ENCODE data around the gene SPHK2.
"Not testable (repeated sequence)": the region's sequence is repeated elsewhere in the genome, so short reads cannot be mapped to it uniquely, and the experiment has no call there.

The SPHK2 gene

DNA sequence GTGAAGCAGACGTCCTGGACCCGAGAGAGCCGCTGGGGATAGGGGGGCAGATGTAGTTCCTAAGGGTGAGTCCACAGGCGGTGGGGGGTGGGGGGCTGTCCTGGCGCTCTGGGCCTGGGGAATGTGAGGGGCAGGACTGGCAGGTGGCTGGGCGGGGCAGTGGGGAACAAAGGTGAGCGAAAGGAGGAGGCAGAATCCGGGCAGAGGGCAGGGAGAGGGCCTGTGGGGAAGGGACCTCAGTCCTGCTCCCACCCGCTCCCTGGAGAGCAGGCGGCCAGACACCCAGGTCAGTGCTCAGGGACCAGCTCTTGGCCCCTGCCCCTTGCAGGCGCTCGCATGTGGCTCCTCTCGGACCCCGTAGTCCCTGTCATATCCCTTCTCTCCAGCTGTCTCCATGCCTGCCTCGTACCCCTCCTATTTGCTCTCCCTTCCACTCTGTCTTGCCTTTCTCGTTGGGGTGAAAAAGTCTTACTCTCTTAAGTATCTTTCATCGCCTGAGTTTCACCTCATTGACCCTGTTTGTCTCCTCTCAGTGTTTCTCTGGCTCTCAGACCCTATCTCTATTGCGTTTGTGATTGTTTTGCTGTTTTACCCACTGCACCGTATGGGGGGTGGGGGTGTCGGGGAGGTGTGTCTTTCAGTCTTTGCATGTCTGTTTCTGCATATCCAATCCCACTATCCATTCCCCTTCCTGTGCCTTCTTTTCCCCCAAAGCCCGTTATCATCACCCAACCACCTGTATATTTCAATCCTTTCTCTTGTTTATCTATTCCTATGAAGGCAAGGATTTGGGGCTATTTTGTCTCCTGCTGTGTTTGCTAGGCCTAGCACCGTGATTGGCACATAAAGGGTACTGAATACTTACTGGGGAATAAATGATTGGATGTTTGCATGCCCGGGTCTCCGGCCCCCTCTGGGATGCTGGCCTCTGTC lies 5.8 kb downstream of the SPHK2 start:
- DNase-seq (ENCODE audit: low read depth in 2 of 2), result no peak

DNA sequence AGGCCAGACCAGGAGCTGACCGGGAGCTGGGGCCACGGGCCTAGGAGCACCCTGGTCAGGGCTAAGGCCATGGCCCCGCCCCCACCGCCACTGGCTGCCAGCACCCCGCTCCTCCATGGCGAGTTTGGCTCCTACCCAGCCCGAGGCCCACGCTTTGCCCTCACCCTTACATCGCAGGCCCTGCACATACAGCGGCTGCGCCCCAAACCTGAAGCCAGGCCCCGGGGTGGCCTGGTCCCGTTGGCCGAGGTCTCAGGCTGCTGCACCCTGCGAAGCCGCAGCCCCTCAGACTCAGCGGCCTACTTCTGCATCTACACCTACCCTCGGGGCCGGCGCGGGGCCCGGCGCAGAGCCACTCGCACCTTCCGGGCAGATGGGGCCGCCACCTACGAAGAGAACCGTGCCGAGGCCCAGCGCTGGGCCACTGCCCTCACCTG lies 6.6 kb downstream of the SPHK2 start:
- no peak for DNase-seq (ENCODE audit: low read depth in 2 of 2)

GRCh38 chr19:48627201-48627864 lies 8.0 kb downstream of the SPHK2 start:
- DNase-seq (ENCODE audit: low read depth in 2 of 2), result no peak

GRCh38 chr19:48627865-48628314 lies 8.6 kb downstream of the SPHK2 start:
- DNase-seq (ENCODE audit: low read depth in 2 of 2), result no peak

DNA sequence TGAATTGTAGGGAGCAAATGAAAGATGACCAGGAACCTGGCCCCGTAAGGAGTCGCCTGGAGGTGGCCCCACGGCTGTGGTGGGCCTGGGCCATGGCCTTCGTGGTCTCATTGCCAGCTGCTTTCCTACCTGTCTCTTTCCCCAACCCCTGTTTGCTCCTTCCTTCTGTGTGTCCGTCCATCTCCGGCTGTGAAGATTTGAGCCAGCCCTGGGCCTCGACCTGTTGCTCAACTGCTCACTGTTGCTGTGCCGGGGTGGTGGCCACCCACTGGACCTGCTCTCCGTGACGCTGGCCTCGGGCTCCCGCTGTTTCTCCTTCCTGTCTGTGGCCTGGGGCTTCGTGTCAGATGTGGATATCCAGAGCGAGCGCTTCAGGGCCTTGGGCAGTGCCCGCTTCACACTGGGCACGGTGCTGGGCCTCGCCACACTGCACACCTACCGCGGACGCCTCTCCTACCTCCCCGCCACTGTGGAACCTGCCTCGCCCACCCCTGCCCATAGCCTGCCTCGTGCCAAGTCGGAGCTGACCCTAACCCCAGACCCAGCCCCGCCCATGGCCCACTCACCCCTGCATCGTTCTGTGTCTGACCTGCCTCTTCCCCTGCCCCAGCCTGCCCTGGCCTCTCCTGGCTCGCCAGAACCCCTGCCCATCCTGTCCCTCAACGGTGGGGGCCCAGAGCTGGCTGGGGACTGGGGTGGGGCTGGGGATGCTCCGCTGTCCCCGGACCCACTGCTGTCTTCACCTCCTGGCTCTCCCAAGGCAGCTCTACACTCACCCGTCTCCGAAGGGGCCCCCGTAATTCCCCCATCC lies 9.4 kb downstream of the SPHK2 start:
- no peak for DNase-seq (ENCODE audit: low read depth in 2 of 2)

- DNase-seq (ENCODE audit: low read depth in 2 of 2), result no peak
These were observed 9.9 kb downstream of the SPHK2 start for GRCh38 chr19:48629297-48629598.

DNA sequence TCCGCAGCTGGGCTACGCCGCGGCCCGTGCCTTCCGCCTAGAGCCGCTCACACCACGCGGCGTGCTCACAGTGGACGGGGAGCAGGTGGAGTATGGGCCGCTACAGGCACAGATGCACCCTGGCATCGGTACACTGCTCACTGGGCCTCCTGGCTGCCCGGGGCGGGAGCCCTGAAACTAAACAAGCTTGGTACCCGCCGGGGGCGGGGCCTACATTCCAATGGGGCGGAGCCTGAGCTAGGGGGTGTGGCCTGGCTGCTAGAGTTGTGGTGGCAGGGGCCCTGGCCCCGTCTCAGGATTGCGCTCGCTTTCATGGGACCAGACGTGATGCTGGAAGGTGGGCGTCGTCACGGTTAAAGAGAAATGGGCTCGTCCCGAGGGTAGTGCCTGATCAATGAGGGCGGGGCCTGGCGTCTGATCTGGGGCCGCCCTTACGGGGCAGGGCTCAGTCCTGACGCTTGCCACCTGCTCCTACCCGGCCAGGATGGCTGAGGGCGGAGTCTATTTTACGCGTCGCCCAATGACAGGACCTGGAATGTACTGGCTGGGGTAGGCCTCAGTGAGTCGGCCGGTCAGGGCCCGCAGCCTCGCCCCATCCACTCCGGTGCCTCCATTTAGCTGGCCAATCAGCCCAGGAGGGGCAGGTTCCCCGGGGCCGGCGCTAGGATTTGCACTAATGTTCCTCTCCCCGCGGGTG lies 10.4 kb downstream of the SPHK2 start:
- no peak for DNase-seq (ENCODE audit: low read depth in 2 of 2)

- no peak for DNase-seq (ENCODE audit: low read depth in 2 of 2)
These were observed 11.2 kb downstream of the SPHK2 start for GRCh38 chr19:48630296-48631063.

GRCh38 chr19:48631225-48631624 lies 11.9 kb downstream of the SPHK2 start:
- no peak for DNase-seq (ENCODE audit: low read depth in 2 of 2)

DNA sequence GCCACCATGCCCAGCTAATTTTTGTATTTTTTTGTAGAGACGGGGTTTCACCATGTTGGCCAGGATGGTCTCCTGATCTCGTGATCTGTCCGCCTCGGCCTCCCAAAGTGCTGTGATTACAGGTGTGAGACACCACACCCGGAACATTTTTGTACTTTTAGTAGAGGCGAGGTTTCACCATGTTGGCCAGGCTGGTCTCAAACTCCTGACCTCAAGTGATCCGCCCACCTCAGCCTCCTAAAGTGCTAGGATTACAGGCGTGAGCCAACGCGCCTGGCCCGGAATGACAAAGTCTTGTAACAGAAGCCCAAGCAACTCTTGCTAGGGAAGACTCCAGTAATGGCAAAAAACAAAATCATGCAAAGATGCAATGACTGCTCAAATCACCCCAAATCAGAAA lies 13.0 kb downstream of the SPHK2 start:
- not testable (repeated sequence) for DNase-seq (ENCODE audit: low read depth in 2 of 2)

- no peak for DNase-seq (ENCODE audit: low read depth in 2 of 2)
These were observed 13.4 kb downstream of the SPHK2 start for GRCh38 chr19:48632692-48633147.

DNA sequence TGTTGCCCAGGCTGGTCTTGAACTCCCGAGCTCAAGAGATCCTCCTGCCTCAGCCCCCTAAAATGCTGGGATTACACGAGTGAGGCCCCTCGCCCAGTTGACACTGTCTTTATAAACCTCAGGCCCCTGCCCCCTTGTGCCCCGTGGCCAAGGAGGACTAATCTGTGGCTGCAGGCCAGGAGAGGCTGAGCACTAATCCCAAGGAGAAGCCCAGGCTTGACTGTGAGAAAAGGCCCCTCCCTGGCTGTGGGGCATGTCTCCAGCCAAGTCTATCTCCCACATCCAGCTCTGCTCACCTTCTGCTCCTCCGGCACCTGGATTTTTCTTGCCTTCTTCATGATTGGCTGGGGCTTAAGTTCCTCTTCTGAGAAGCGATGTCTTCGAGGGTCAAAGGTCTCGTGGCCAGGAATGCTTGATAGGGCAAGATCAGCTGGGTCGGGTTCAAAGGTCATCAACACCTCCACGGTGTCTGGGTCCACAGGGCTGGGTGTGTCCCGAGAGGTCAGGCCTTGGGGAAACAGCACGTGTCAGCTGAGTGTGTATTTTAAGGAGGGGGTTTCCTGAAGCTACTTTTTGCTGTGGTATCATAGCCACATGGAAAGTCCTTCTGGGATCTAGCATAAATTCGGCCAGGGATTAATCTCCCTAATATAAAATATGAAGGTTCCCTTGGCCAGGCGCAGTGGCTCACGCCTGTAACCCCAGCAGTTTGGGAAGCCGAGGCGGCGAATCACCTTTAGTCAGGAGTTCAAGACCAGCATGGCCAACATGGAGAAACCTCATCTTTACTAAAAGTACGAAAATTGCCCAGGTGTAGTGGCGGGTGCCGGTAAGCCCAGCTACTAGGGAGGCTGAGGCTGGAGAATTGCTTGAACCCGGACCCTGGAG lies 14.1 kb downstream of the SPHK2 start:
- DNase-seq (ENCODE audit: low read depth in 2 of 2), result no peak

GRCh38 chr19:48634036-48634342 lies 14.7 kb downstream of the SPHK2 start:
- no peak for DNase-seq (ENCODE audit: low read depth in 2 of 2)

GRCh38 chr19:48634424-48635262 lies 15.3 kb downstream of the SPHK2 start:
- peak; percentile 90 to 91 for DNase-seq (ENCODE audit: low read depth in 2 of 2)

DNA sequence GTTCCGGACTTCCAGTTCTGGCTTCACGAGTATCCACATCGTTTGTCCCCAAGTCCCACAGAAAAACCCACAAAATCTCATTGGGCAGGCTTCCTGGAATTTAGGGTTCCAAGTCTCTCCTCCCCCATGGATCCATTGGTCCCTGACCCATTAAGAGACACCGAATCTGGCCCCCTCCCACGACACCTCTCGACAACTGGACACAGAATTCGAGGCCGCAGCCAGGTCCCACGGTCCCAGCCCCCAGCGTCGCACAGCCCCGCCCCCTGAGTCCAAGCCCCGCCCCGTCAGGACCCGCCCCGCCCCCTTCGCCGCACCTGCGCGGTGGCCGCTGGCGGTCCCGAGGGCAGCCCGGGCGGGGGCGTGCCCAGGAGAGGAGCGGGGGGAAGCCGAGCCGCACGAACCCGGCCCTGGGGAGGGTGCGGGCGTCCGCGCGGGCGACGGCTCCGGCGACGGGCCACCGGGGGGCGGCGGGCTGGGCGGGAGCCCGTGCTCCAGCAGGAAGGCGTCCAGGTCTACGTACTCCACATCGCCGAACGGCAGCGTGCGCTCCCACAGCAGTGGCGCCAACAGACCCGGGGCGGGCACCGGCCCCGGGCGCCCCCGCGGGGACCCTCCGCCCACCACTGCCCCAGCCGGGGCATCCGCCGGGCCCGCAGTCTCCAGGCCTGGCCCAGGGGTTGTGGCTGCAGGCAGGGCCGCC lies 16.1 kb downstream of the SPHK2 start:
- DNase-seq (ENCODE audit: low read depth in 2 of 2), result peak in 1 of 2 donors; percentile 68

DNA sequence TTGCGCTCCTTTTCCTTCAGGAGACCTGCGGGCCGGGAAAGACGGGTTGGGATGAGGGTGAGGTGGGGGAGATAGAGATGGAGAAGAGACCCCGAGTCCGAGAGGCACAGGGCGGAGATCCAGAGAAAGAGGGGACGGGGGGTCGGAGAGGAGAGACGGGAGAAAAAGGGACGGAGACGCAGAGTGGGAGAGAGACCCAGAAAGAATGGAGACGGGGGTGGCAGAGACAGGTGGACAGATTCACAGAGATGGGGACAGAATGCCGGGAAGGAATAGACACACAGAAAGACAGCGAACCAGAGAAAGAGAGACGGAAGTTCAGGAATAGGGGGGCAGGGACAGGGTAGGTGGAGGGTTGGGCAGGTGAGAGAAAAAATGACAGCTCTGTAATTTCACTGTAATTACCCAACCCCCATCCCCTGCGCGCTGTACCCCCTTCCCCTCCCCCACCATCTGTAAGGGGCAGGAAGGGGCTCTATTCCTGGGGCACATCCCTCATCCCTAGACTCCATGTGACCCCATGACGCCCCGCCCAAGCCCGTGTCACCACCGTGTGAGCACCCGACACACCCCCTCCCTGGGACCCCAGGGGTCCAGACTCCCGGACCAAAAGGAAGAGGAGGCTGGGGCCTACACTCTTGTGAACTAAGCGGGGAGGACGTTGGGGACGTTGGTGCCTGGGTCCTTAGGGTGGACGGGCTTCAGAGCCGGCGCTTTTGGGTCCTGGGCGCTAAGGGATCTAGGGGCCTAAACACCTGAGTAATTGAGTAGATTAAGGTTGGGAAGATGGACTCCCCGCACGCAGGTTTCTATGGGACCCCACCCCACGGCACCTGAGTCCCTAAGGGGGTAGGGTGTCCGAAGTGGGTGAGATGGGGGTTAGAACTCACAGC lies 16.9 kb downstream of the SPHK2 start:
- no peak for DNase-seq (ENCODE audit: low read depth in 2 of 2)

- DNase-seq (ENCODE audit: low read depth in 2 of 2), result no peak
These were observed 17.6 kb downstream of the SPHK2 start, which contains the start of gene DBP for GRCh38 chr19:48636859-48637448. TSS of gene DBP (minus strand) at chr19:48637379. CDS start at chr19:48636994, 385 bp downstream.

Measured in stimulated activated CD4-positive, alpha-beta T cell treated with anti-CD3 and anti-CD28 coated beads, Interleukin-15, amount 100 ng/mL, for 48 hours (primary cell).